Breast epithelium (tissue), 4 donors: Measurements from ENCODE around the gene PAMR1. TPM values are rescaled to one million over a fixed set of nuclear protein-coding genes. Genes with fewer than 3 reads are reported as not detected.
A peak's percentile ranks its signal among the peaks of the same experiment; 100 is the strongest.

Experiments
- DNase-seq, 2 donors: peaks; one replicate each; pipeline ENCODE4 v3.0.0-alpha.2; 2019; ENCODE audit warnings: low spot score in 2 of 2
- H3K27ac ChIP-seq, 2 donors: fragments of 200-600 bp; sonication (generic) in 1 of 2; one replicate each; pipeline ENCODE4 v1.5.1; 2016 to 2019; ENCODE audit warnings: mild to moderate bottlenecking in 1 of 2
- H3K27me3 ChIP-seq, 2 donors: fragments of 200-600 bp; sonication (generic) in 1 of 2; one replicate each; pipeline versions ENCODE4 v1.5.1 to v1.6.0; 2017 to 2019; ENCODE audit warnings: control low read depth in 1 of 2, mild to moderate bottlenecking in 1 of 2
- H3K36me3 ChIP-seq: fragments of 200-600 bp; one replicate; pipeline ENCODE4 v1.5.1; 2019
- H3K4me1 ChIP-seq, 2 donors: fragments of 200-600 bp; sonication (generic); one replicate each; pipeline ENCODE4 v1.5.1; 2016 to 2019; ENCODE audit warnings: control low read depth in 1 of 2
- H3K4me3 ChIP-seq, 3 donors: fragments of 200-600 bp; sonication (generic); 1 replicate in 2 of 3; 2 replicates in 1 of 3; pipeline ENCODE4 v1.5.1; 2016 to 2019; ENCODE audit warnings: mild to moderate bottlenecking in 3 of 3, moderate library complexity in 2 of 3
- H3K9me3 ChIP-seq, 2 donors: fragments of 200-600 bp; sonication (generic) in 1 of 2; one replicate each; pipeline ENCODE4 v1.5.1; 2016 to 2019; ENCODE audit warnings: control low read depth in 1 of 2
- CTCF ChIP-seq, 3 donors: fragments of 450-650 bp; IDR thresholded peaks; one replicate each; pipeline ENCODE4 v1.5.1; 2016 to 2017; ENCODE audit warnings: antibody characterized with exemption in 3 of 3, mild to moderate bottlenecking in 3 of 3, moderate library complexity in 3 of 3
- POLR2A ChIP-seq: fragments of 450-650 bp; IDR thresholded peaks from one replicate; pipeline ENCODE4 v1.6.1; 2016; ENCODE audit warnings: antibody characterized with exemption, mild to moderate bottlenecking, moderate library complexity
- POLR2AphosphoS5 ChIP-seq, 3 donors: sonication (generic); formaldehyde crosslinking; IDR thresholded peaks; one replicate each; pipeline ENCODE4 v1.6.1; 2017; ENCODE audit warnings: antibody characterized with exemption in 3 of 3
- intact Hi-C: fragments of 100-400 bp; cut with DNase I; formaldehyde crosslinking; loops from one replicate; pipeline ENCODE4 v1.15.1; 2023; ENCODE audit warnings: low total_unique reads
- total RNA-seq, 3 donors: library from RNA; depleted of rRNA; stranded (reverse); fragments of >200 nt; gene quantifications; one replicate each; pipeline ENCODE4 v1.1.0, GENCODE V29; 2016

PAMR1 gene
- total RNA-seq, 3 donors from 2014 or later, result 8.8 to 36.4 (median 11.3) TPM

GRCh38 chr11:35414311-35414710, 111.1 kb downstream of the PAMR1 start:
- Histone ChIP-seq H3K4me3 (no peak overlapping the region), H3K36me3 (no peaks in the 10 kb centered on the region), H3K9me3 (no peaks in the 10 kb centered on the region), H3K27ac (no peak overlapping the region), H3K27me3 (peaks cover 3 to 23% of the 10 kb centered on the region in 2 donors), H3K4me1 (no peaks in the 10 kb centered on the region)
- no peak for DNase-seq
- TF ChIP-seq POLR2AphosphoS5 (IDR thresholded peaks at IDR 0.05) (no peak), POLR2A (no peak), CTCF (IDR thresholded peaks at IDR 0.05) (no peak)
- intact Hi-C loops, result loop anchor here (5.0 kb wide), 1 partner anchor 1552 kb away; no protein-coding TSS in a partner anchor

- TF ChIP-seq CTCF (IDR thresholded peaks at IDR 0.05) (no peak), POLR2AphosphoS5 (IDR thresholded peaks at IDR 0.05) (no peak), POLR2A (no peak)
- Histone ChIP-seq H3K4me3 (no peak overlapping the region), H3K36me3 (no peaks in the 10 kb centered on the region), H3K4me1 (no peaks in the 10 kb centered on the region), H3K9me3 (no peaks in the 10 kb centered on the region), H3K27me3 (peaks cover 0 to 16% of the 10 kb centered on the region in 2 donors), H3K27ac (no peak overlapping the region)
- DNase-seq, result no peak
- intact Hi-C loops, result loop anchor here (5.0 kb wide), 1 partner anchor 1551 kb away; no protein-coding TSS in a partner anchor
Observed at GRCh38 chr11:35413598-35413997, 111.8 kb downstream of the PAMR1 start.

- Histone ChIP-seq H3K9me3 (no peaks in the 10 kb centered on the region), H3K36me3 (no peaks in the 10 kb centered on the region), H3K4me3 (no peak overlapping the region), H3K4me1 (no peaks in the 10 kb centered on the region), H3K27ac (no peak overlapping the region), H3K27me3 (peaks cover 0 to 4% of the 10 kb centered on the region in 2 donors)
- TF ChIP-seq POLR2AphosphoS5 (IDR thresholded peaks at IDR 0.05), result no peak
- peak in 1 of 3 donors; percentile 15 for TF ChIP-seq CTCF (IDR thresholded peaks at IDR 0.05)
- intact Hi-C loops, result loop anchor here (5.0 kb wide), 1 partner anchor 1550 kb away; no protein-coding TSS in a partner anchor
- no peak for DNase-seq
Observed at GRCh38 chr11:35412285-35412684, 113.1 kb downstream of the PAMR1 start.

GRCh38 chr11:35407041-35407440, 118.4 kb downstream of the PAMR1 start:
- no peaks in the 10 kb centered on the region for H3K9me3 ChIP-seq
- no peaks in the 10 kb centered on the region for H3K36me3 ChIP-seq
- no peaks in the 10 kb centered on the region for H3K27me3 ChIP-seq
- DNase-seq, result no peak
- no peak overlapping the region for H3K4me3 ChIP-seq
- H3K27ac ChIP-seq, result no peak overlapping the region
- no peaks in the 10 kb centered on the region for H3K4me1 ChIP-seq
- intact Hi-C loops, result no loop called here
- no peak for TF ChIP-seq CTCF (IDR thresholded peaks at IDR 0.05)
- no peak for TF ChIP-seq POLR2AphosphoS5 (IDR thresholded peaks at IDR 0.05)
- TF ChIP-seq POLR2A, result no peak

- Histone ChIP-seq H3K9me3 (no peaks in the 10 kb centered on the region), H3K4me3 (no peak overlapping the region), H3K27me3 (no peaks in the 10 kb centered on the region), H3K27ac (no peak overlapping the region), H3K4me1 (no peaks in the 10 kb centered on the region), H3K36me3 (no peaks in the 10 kb centered on the region)
- intact Hi-C loops, result no loop called here
- no peak for DNase-seq
- TF ChIP-seq POLR2A (no peak), CTCF (IDR thresholded peaks at IDR 0.05) (no peak), POLR2AphosphoS5 (IDR thresholded peaks at IDR 0.05) (no peak)
Observed at GRCh38 chr11:35404388-35404775, 121.0 kb downstream of the PAMR1 start.
